PC-9 (cell line): ENCODE data around the gene MACROD2. TPM values are rescaled to one million over a fixed set of nuclear protein-coding genes. Genes with fewer than 3 reads are reported as not detected.

Experiments used
- BruUV-seq: library from RNA; stranded (reverse); fragments of 400-500 nt; replicated peaks from 2 replicates; lab custom pipeline; 2021; lab: Mats Ljungman, UMichigan
- CTCF ChIA-PET: fragments of 300-600 bp; sonication (Branson Sonifier 250); formaldehyde crosslinking; loops from one replicate; lab custom pipeline; 2022; ENCODE audit warnings: antibody characterized with exemption; lab: Charles Lee
- POLR2A ChIA-PET: fragments of 300-600 bp; sonication (Branson Sonifier 250); formaldehyde crosslinking; loops from one replicate; lab custom pipeline; 2022; ENCODE audit warnings: antibody characterized with exemption; ENCODE audit not compliant: unreplicated experiment; lab: Charles Lee
- DNase-seq, 2 experiments: peaks; one replicate each; pipeline versions ENCODE4 v3.0.0 to v3.0.0-alpha.2; 2015 to 2022; ENCODE audit warnings: mixed read lengths in 1 of 2
- H2AFZ ChIP-seq: fragments of 200-600 bp; sonication (generic); 2 replicates; pipeline ENCODE4 v1.8.1; 2017; ENCODE audit warnings: antibody characterized with exemption
- H3F3A ChIP-seq: fragments of 200-600 bp; sonication (generic); 2 replicates; pipeline ENCODE4 v1.8.1; 2017; ENCODE audit warnings: antibody characterized with exemption, mild to moderate bottlenecking, low read depth; ENCODE audit not compliant: insufficient read depth
- H3K27ac ChIP-seq: fragments of 200-600 bp; sonication (generic); 2 replicates; pipeline ENCODE4 v1.6.1; 2016; ENCODE audit warnings: mixed run types
- H3K27me3 ChIP-seq: fragments of 200-600 bp; sonication (generic); 2 replicates; pipeline ENCODE4 v1.6.1; 2016; ENCODE audit warnings: low read depth, mixed run types; ENCODE audit not compliant: insufficient read depth
- H3K36me3 ChIP-seq: fragments of 200-600 bp; sonication (generic); 2 replicates; pipeline ENCODE4 v1.6.1; 2016; ENCODE audit warnings: low read depth, mixed run types
- H3K4me1 ChIP-seq: fragments of 200-600 bp; sonication (generic); replicated peaks from 2 replicates; pipeline ENCODE4 v1.6.1; 2016; ENCODE audit warnings: mixed run types; ENCODE audit not compliant: insufficient read depth
- H3K4me2 ChIP-seq: fragments of 200-600 bp; sonication (generic); 2 replicates; pipeline ENCODE4 v1.6.1; 2017; ENCODE audit warnings: mixed run types
- H3K4me3 ChIP-seq: fragments of 200-600 bp; sonication (generic); 2 replicates; pipeline ENCODE4 v1.6.1; 2016; ENCODE audit warnings: mixed run types
- H3K79me2 ChIP-seq: fragments of 200-600 bp; sonication (generic); 2 replicates; pipeline ENCODE4 v1.6.1; 2017; ENCODE audit warnings: low read depth, mixed run types
- H3K9me2 ChIP-seq: fragments of 200-600 bp; sonication (generic); 2 replicates; pipeline ENCODE4 v1.8.1; 2017; ENCODE audit warnings: mild to moderate bottlenecking; ENCODE audit not compliant: insufficient read depth
- H3K9me3 ChIP-seq: fragments of 200-600 bp; sonication (generic); 2 replicates; pipeline ENCODE4 v1.8.1; 2016; ENCODE audit warnings: low read depth; ENCODE audit not compliant: insufficient read depth
- H4K20me1 ChIP-seq: fragments of 200-600 bp; sonication (generic); 2 replicates; pipeline ENCODE4 v1.8.1; 2017; ENCODE audit not compliant: insufficient read depth
- CTCF ChIP-seq: fragments of 200-600 bp; sonication (generic); conservative IDR thresholded peaks from 2 replicates; pipeline ENCODE4 v1.6.1; 2017; ENCODE audit warnings: mixed run types, antibody characterized with exemption, mild to moderate bottlenecking, moderate library complexity
- EZH2 ChIP-seq: fragments of 200-600 bp; sonication (generic); IDR thresholded peaks from 2 replicates; pipeline ENCODE4 v1.8.0; 2017; ENCODE audit warnings: antibody characterized with exemption, low read depth
- intact Hi-C: fragments of 100-400 bp; cut with micrococcal nuclease; formaldehyde crosslinking; loops from one replicate; pipeline ENCODE4 v1.10.0; 2022; ENCODE audit not compliant: unreplicated experiment
- total RNA-seq: library from RNA; stranded (reverse); gene quantifications from 2 replicates; pipeline ENCODE4 v1.2.3, GENCODE V29; 2021

Gene MACROD2
- total RNA-seq, 1 experiment from 2014 or later: 11.4 TPM

GRCh38 chr20:14612391-14612790 lies 617.1 kb downstream of the MACROD2 start:
- ChIA-PET CTCF (no interaction called here), POLR2A (no interaction called here)
- TF ChIP-seq CTCF (no peak), EZH2 (no peak)
- no TSS peak for BruUV-seq
- no peaks in the 10 kb centered on the region for H4K20me1 ChIP-seq
- no peak overlapping the region for H3K4me2 ChIP-seq
- no peaks in the 10 kb centered on the region for H3F3A ChIP-seq
- no peaks in the 10 kb centered on the region for H3K27me3 ChIP-seq
- intact Hi-C loops: no loop called here
- no peak overlapping the region for H3K4me3 ChIP-seq
- no peaks in the 10 kb centered on the region for H3K36me3 ChIP-seq
- no peak overlapping the region for H2AFZ ChIP-seq
- no peaks in the 10 kb centered on the region for H3K4me1 ChIP-seq
- H3K9me2 ChIP-seq: no peaks in the 10 kb centered on the region
- H3K9me3 ChIP-seq: no peaks in the 10 kb centered on the region
- H3K79me2 ChIP-seq: no peaks in the 10 kb centered on the region
- DNase-seq: no peak
- no peak overlapping the region for H3K27ac ChIP-seq

DNA sequence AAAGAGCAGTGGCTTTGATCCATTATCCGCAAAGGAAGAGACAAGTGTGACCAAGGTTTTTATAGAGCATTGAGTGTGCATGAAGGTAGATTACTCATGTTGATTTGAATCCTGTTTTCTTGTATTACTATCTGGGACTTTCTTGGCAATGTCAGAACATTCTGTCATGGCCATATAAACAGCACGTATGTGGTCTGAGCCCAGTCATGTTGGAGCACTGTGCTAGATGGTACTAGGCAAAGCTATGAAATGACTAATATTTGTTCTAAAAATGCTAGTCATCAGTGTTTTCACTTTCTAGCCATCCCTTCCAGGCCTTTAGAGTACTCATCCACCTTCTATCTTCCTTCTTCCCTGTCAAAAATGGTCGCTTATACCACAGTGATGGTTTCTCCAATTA lies 620.7 kb downstream of the MACROD2 start:
- H3K9me3 ChIP-seq: no peaks in the 10 kb centered on the region
- no peaks in the 10 kb centered on the region for H3K9me2 ChIP-seq
- POLR2A ChIA-PET: no interaction called here
- CTCF ChIA-PET: no interaction called here
- H3K27me3 ChIP-seq: no peaks in the 10 kb centered on the region
- H3K4me2 ChIP-seq: no peak overlapping the region
- DNase-seq: no peak
- H4K20me1 ChIP-seq: no peaks in the 10 kb centered on the region
- H2AFZ ChIP-seq: no peak overlapping the region
- no peak overlapping the region for H3K4me3 ChIP-seq
- TF ChIP-seq EZH2: no peak
- no peak for TF ChIP-seq CTCF
- no peak overlapping the region for H3K27ac ChIP-seq
- intact Hi-C loops: no loop called here
- BruUV-seq: no TSS peak
- H3K4me1 ChIP-seq: no peaks in the 10 kb centered on the region
- no peaks in the 10 kb centered on the region for H3K36me3 ChIP-seq
- H3K79me2 ChIP-seq: no peaks in the 10 kb centered on the region
- no peaks in the 10 kb centered on the region for H3F3A ChIP-seq

DNA sequence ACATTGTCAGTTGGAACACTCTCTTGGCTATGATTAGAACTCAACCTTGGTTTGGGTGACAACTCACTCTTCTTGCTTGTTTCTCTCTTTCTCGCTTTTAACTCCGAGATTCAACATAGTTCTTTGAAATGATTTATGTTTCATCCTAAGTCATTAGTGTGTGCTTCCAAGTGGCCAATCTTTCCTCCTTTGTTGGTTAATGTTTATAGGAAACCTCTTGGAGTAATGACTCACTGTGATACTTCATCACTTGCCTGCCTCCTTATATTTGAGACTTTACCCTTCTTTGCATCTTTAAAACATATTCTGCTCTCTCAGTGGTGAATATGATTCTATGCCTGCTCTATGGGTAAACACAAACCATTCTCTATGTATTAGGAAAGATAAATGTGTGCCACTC lies 621.8 kb downstream of the MACROD2 start:
- no peaks in the 10 kb centered on the region for H3K9me2 ChIP-seq
- H3K4me2 ChIP-seq: no peak overlapping the region
- ChIA-PET POLR2A (no interaction called here), CTCF (no interaction called here)
- DNase-seq: no peak
- no peaks in the 10 kb centered on the region for H3F3A ChIP-seq
- H3K4me1 ChIP-seq: no peaks in the 10 kb centered on the region
- no peak overlapping the region for H2AFZ ChIP-seq
- H3K9me3 ChIP-seq: no peaks in the 10 kb centered on the region
- no peaks in the 10 kb centered on the region for H4K20me1 ChIP-seq
- H3K79me2 ChIP-seq: no peaks in the 10 kb centered on the region
- intact Hi-C loops: no loop called here
- TF ChIP-seq EZH2 (no peak), CTCF (no peak)
- no peak overlapping the region for H3K27ac ChIP-seq
- H3K27me3 ChIP-seq: no peaks in the 10 kb centered on the region
- H3K36me3 ChIP-seq: no peaks in the 10 kb centered on the region
- BruUV-seq: no TSS peak
- no peak overlapping the region for H3K4me3 ChIP-seq
